SIG-M5 treated with dmso at 0.1 percent for 504 hours (cell line): ENCODE results near the gene MAST4.
A peak's percentile ranks its signal among the peaks of the same experiment; 100 is the strongest.
"Not testable (repeated sequence)": the region's sequence is repeated elsewhere in the genome, so short reads cannot be mapped to it uniquely, and the experiment has no call there.

Experiments used
- DNase-seq: peaks from one replicate; lab custom pipeline; 2025; ENCODE audit not compliant: unreplicated experiment; lab: John Stamatoyannopoulos, UW

Gene MAST4

GRCh38 chr5:66741394-66741793 is 145.2 kb downstream of the MAST4 start:
- peak; percentile 43 for DNase-seq

GRCh38 chr5:66742083-66742895 is 146.1 kb downstream of the MAST4 start:
- no peak for DNase-seq

GRCh38 chr5:66742896-66743247 is 146.7 kb downstream of the MAST4 start:
- DNase-seq = no peak

GRCh38 chr5:66743344-66743743 is 147.2 kb downstream of the MAST4 start:
- no peak for DNase-seq

- no peak for DNase-seq
Measured at GRCh38 chr5:66744040-66744439, 147.8 kb downstream of the MAST4 start.

GRCh38 chr5:66745297-66745696 is 149.1 kb downstream of the MAST4 start:
- no peak for DNase-seq

- no peak for DNase-seq
Measured at GRCh38 chr5:66747607-66748006, 151.4 kb downstream of the MAST4 start.

GRCh38 chr5:66752668-66753067 is 156.5 kb downstream of the MAST4 start:
- not testable (repeated sequence) for DNase-seq

- DNase-seq = peak; percentile 51
Measured at GRCh38 chr5:66757219-66757833, 161.1 kb downstream of the MAST4 start.

- no peak for DNase-seq
Measured at GRCh38 chr5:66757834-66758371, 161.7 kb downstream of the MAST4 start.

GRCh38 chr5:66769030-66769733 is 173.0 kb downstream of the MAST4 start:
- DNase-seq = no peak

- no peak for DNase-seq
Measured at GRCh38 chr5:66769839-66770617, 173.8 kb downstream of the MAST4 start.

- DNase-seq = no peak
Measured at GRCh38 chr5:66777868-66778267, 181.7 kb downstream of the MAST4 start.

GRCh38 chr5:66779528-66779927 is 183.3 kb downstream of the MAST4 start:
- no peak for DNase-seq

GRCh38 chr5:66788556-66788955 is 192.4 kb downstream of the MAST4 start:
- no peak for DNase-seq

GRCh38 chr5:66789434-66789833 is 193.2 kb downstream of the MAST4 start:
- DNase-seq = no peak

GRCh38 chr5:66793049-66793448 is 196.9 kb downstream of the MAST4 start:
- DNase-seq = no peak

GRCh38 chr5:66795682-66796081 is 199.5 kb downstream of the MAST4 start:
- no peak for DNase-seq

GRCh38 chr5:66796305-66797292 is 200.4 kb downstream of the MAST4 start:
- no peak for DNase-seq

GRCh38 chr5:66802941-66803340 is 206.7 kb downstream of the MAST4 start:
- DNase-seq = no peak
